Stomach (tissue), 4 donors: ENCODE results near the gene CCPG1.

Experiments used
- CTCF ChIP-seq, 7 experiments: fragments of 450-650 bp in 4 of 7; fragments of 200-600 bp in 3 of 7; sonication (generic) in 3 of 7; IDR thresholded peaks; one replicate each; pipeline ENCODE4 v1.5.1; 2016 to 2019; ENCODE audit warnings: antibody characterized with exemption in 7 of 7, control low read depth in 2 of 7, mild to moderate bottlenecking in 1 of 7
- POLR2A ChIP-seq, 4 donors: fragments of 450-650 bp; IDR thresholded peaks; one replicate each; pipeline ENCODE4 v1.6.1; 2016; ENCODE audit warnings: antibody characterized with exemption in 4 of 4, control low read depth in 2 of 4, mild to moderate bottlenecking in 1 of 4, moderate library complexity in 1 of 4

GRCh38 chr15:55403531-55403930, 4.6 kb downstream of the CCPG1 start:
- no peak for TF ChIP-seq POLR2A (IDR thresholded peaks at IDR 0.05)
- no peak for TF ChIP-seq CTCF (IDR thresholded peaks at IDR 0.05)
